ENCODE measurements around the gene CEND1.

CEND1 gene

DNA sequence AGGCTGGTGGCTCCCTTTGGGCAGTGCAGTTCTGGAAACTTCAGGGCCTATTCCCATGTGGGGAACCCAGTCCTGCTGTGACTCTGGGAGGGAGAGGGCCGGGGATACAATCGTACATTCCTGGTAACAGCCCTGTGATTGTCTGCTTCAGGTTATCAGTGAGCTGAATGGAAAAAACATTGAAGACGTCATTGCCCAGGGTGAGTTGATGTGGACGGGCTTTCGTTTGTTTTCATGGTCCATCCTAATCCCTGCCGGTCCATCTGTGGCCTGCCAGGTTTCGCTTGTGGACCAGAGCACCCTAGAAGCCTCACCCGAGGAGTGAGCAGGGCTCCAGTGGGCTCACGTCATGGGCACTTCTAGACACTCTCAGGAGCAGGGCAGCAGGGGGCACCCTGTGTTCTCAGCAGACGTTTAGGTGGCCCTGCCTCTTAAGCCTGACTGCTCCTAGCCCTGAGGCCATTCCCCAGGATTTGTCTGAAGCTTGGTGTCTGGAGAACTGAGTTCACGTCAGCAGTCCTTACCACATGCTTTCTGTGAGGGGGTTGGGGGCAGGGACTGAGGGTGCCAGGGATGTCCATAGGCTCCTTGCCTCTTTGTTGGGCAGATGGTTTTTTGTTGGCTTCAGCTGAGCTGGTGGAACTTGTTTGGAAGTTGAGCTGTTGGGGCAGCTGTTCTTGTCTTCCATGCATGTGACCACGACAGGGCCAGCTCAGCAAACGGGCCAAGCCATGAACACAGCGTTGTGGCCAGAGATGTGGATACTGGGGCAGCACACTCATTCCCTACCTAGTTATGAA is 21.8 kb upstream of the CEND1 start:
- no peak for DNase-seq

DNA sequence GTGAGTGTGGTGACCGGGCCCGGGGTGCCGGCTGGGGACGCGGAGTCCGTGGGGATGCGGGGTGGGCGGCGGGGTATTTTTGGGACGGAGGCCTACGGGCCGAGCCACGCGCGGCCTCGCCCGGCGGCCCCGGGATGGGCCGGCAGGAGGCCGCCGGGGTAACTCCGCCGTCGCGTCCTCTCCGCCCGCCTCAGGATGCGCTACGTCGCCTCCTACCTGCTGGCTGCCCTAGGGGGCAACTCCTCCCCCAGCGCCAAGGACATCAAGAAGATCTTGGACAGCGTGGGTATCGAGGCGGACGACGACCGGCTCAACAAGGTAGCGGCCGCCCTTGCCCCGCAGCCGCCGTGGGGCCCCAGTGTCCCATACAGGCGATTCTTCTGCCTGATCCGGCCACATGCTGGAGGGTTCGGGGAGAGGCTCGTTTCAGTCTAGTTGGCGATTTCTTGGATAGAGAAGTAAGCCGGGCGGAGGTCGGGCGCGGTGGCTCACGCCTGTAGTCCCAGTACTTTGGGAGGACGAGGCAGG is 20.2 kb upstream of the CEND1 start:
- DNase-seq: no peak

DNA sequence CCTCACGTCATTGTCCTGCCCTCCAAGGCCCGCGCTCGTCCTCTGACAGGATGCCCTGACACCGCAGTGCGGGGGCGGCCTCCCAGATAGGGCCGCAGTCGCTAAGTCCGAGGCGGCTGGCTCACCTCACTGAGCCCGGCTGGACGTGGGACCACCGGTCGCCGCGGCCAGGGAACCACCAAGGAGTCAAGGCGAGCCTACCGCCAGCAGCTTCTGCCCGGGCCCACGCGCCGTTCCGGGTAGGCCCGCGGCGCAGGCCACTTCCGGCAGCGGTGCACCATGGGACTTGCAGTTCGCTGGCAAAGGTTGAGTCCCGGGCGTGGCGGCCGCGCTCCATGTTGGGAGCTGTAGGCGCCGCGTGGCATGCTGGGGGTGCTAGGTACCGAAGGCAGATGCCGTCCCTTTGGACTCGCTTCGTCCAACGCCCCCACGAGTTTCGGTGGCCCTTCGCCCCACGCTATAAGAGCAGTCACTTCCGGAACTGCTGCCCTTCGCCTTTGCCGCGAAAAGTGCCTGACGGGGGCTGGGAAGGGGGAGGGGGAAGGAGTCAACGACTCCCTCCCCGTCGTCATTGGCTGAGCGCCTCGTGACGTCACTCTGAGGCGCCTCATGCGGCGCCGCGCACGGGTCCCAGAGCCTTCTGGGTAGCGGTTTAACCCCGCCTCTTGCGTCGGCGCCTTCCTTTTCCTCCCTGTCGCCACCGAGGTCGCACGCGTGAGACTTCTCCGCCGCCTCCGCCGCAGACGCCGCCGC is 19.6 kb upstream of the CEND1 start, which contains the start of gene RPLP2:
TSS of gene RPLP2 (plus strand) at position 681 of the 753 bp plus-strand sequence. CDS start 268 bp downstream, outside the sequence.
- peak; percentile 97 for DNase-seq

DNA sequence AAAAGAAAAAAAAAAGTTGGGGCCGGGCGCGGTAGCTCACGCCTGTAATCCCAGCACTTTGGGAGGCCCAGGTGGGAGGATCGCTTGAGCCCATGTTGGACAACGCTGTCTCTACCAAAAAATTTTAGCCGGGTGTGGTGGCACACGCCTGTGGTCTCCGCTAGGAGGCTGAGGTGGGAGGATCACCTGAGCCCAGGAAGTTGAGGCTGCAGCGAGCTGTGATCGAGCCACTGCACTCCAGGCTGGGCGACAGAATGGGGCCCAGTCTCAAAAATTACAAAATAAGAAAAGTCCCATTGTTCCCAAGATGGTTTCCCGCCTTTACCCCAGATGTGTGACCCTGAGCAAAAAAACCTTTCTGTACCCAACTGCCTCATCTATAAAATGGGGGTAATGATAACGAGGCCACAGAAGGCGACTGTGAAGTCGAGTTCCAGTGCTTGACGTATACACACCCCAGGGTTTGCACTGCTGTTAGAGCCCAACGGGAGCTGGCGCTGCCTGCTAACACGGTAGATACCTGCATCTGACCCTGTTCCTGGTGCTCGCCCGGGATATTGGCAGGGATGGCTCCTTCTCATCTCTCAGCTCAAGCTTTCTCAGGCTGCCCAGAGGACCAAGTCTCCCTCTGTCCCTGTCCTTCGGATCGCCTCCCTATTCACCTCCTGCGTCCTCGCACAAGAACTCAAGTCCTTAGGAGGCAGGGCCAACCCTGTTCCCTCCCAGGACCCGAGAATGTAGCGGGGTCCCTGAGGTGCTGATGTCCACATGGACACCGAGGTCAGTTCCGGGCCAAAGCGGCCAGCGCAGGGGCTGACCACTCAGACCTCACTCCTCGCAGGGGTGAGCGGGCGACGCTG is 18.8 kb upstream of the CEND1 start:
- no peak for DNase-seq

DNA sequence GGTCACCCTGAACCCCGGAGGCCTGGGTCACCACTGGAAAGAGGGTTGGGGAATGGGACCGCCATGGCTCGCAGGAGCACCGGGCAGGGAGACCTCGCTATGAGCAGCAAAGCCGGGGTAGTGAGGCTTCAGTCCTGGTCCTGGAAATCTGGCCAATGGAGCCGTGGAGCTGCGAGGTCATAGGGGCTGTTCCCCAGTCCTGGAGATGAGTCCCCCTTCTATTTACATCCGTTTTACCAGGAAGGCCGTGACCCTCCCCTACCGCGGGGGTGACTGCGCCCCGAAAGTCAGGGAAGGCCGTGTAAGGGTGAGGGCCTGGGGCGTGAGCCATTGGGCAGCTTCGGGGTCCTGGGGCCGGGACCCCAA is 14.7 kb upstream of the CEND1 start:
- DNase-seq: no peak

DNA sequence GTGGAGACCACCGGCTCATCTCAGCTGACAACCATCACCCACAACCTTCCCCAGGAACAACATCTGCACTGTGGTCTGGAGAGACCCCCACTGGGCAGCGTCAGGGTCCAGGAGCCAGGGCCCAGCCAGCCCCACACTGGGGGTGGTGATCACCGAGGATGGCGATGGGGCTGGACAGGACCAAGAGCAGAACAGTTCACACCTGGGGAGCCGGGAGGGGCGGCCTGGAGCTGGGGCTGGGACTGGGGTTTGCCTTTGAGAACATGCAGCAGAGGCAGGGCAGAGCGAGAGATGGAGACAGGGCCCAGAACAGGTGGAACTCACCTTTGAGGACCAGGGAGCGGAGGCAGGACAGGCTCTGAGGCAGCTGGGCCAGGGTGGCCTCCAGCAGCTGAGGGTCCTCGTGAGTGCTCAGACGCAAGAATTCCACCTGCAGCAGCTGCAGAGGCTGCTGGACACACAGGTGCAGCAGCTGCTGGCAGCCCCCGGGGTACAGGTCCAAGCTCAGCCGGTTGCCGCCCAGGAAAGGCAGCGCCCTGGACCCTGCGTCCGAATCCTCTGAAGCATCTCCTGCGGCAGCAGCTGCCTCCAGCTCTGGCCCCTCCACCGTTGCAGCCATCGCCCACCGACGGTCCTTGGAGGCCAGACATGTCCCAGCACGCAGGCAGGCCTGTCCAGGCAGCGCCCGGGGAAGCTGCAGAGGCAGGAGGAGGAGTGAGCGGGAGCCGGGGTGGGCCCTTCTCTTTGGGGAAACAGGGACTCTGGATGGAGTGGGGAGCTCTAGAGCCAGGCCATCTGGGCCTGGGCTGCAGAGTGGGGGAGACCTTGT is 14.1 kb upstream of the CEND1 start:
- DNase-seq: no peak

DNA sequence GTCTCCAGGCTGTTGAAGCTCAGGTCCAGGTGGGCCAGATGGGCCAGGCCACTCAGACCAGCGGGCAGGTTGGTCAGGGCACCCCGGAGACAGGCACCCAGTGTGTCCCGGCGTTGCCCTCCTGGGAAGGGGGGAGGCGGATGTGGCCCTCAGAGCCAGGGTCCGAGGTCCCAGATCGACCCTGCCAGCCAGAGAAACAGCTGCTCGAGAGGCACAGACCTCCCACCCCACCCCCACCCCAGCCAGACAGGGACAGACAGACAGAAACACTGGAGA is 13.5 kb upstream of the CEND1 start:
- no peak for DNase-seq

DNA sequence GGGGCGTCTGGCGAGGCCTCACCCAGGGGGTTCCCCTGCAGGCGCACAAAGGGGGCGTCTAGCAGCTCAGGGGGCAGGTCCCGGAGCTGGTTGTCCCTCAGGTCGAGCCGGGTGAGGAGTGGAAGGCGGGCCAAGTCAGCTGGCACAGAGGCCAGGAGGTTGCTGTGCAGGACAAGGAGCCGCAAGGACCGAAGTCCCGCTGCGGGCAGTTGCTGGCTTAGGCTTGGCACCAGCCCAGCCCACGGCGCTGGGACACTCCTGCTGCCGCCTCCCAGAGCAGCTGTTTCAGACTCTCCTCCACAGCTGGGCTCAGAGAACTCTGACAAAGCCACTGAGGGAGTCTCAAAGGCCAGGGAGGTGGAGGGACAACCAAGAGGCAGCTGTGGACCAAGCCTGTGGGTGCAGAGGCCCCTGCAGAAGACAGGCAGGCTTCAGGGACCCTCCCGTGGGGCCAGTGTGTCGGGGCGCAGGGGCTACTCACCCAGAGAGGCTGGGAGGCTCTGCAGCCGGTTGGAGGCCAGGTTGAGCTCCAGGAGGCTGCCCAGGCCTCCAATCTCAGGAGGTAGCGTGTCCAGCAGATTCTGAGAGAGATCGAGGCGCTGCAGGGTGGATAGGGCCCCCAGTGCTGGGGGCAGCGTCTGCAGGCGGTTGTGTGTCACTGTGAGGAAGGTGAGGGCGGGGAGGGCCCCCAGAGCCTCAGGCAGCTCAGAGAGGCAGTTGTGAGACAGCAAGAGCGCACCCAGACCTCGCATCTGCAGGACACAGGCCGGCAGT is 13.0 kb upstream of the CEND1 start:
- DNase-seq: no peak

DNA sequence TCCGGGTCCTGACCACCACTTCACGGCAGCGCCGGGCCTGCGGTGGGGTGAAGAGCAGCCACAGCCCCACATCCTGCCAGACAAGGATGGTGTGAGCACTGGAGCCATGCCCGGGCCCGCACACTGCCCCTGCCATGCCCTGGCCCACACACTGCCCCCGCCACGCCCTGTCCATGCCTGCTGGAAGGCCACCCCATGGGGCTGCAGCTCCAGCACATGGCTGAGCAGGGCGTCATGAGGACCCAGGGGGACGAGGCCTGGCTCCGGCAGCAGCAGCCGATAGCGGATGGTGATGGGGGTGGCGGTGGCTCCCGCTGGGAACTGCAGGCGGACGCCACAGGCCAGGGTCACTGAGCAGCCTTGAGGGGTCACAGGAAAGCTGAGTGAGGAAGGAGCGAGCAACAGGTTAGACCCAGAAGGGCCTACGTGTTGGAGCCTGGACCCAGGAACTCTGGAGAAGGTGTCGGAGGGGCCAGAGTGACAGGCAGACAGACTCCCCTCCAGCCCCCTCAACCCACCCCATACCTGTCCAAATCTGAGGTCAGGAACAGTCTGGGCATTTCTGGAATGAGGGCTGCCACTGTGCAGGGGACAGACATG is 12.2 kb upstream of the CEND1 start:
- no peak for DNase-seq

DNA sequence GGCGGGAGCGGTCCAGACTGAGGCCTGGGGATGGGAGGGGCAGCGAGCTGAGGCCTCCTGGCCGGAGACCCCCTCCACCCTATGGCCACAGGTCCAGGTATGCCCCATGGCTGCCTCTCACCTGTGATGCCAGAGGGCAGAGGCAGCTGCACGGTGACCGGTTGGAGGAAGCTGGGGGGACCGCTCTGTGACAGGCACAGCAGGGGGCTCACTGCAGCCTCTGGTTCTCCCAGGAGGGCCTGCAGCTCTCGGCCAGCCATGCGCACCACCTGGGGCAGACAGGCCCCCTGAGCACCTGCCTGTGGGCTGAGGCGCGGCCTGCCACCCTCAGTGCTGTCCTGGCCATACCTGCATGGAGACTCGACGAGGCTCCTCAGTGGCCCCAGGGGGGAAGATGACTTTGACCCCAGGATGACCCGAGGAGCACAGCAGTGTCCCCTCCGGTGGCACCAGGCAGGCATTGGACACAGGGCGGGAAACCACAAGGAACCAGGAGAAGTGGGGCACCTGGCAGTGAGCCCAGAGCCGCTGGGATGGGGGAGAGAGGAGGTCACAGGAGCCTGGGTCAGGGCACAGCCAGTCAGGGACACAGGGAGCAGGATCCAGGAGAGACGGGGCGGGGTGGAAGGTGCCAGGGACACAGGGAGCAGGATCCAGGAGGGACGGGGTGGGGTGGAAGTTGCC is 11.3 kb upstream of the CEND1 start:
- no peak for DNase-seq

DNA sequence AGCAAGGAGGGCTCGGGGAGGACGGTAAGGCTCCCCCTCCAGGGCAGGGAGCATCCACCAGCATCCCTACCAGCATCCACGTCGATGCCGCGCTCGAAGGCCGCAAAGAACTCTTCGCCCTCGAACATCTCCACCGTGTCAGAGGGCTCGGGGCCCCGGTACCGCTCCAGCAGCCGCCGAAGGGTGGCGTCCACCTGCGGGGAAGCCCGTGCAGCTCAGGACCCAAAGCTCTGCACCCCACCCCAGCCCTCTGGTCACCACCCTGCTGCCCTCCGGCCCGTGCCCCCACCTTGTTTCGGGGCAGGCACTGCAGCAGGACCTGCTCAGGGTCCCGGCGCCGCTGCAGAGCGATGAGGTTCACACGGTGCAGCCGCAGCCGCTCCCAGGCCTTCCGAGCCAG is 10.6 kb upstream of the CEND1 start:
- no peak for DNase-seq

DNA sequence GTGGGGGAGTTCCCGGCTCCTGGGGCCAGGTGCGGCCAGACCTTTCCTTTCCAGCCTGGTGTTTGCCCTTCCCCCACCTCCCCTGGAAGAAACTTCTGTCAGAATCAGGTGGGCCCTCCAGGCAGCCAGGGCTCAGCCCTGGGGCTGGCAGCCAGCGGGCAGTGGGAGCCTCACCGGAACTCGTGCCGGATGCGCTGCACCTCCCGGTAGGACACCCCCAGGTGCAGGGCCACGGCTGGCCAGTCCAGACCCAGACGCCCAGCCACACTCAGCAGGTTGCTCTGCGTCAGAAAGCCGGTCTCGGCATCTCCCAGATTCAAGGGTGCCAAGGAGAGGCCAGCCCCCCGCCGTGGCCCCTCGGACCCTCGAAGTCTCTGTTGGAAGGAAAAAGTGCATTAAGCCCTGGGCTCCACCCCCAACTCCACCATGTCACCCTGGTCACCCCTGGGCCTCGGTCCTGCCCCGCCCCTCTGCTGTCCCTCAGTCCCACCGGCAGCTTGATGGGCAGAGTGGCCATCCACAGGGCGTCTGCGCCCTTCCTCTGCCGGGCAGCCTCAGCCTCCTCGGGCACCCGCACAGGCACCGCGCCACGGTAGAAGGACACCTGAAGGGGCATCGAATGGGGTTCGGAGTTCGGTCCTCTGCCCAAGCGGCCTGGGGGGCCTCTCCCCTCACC is 9.9 kb upstream of the CEND1 start:
- no peak for DNase-seq

DNA sequence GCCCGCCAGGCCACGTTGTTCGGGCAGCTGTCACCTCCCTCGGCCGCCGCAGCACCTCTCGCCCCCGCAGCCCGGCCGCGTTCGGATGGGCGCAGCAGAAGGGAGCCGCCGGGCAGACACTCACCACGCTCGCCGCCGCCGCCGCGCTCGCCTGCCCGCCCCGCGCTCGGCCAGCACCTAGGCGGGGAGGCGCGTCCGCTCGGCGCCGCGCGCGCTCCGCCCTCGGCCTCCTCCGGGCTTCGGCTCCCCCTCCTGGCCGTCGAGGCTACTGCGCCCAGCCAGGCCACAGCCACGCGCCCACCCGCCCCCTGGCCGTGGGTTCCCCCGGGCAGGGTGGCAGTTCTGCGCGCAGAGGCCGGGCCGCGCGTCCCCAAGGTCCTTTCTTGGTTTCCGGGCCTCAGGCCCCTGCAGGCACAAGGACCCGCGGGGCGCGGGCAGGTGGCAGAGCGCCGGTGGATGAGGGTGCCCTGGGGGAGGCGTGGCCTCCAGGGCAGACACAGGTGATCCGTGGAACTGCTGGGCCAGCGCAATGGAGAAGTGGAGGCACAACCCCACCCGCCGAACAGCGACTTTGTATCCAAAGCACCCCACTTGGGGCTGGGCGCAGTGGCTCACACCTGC is 8.3 kb upstream of the CEND1 start, which contains the start of gene SLC25A22:
TSS of gene SLC25A22 (minus strand) at position 189 of the 621 bp plus-strand sequence. CDS start 3,275 bp downstream, outside the sequence.
- DNase-seq: peak; percentile 69

DNA sequence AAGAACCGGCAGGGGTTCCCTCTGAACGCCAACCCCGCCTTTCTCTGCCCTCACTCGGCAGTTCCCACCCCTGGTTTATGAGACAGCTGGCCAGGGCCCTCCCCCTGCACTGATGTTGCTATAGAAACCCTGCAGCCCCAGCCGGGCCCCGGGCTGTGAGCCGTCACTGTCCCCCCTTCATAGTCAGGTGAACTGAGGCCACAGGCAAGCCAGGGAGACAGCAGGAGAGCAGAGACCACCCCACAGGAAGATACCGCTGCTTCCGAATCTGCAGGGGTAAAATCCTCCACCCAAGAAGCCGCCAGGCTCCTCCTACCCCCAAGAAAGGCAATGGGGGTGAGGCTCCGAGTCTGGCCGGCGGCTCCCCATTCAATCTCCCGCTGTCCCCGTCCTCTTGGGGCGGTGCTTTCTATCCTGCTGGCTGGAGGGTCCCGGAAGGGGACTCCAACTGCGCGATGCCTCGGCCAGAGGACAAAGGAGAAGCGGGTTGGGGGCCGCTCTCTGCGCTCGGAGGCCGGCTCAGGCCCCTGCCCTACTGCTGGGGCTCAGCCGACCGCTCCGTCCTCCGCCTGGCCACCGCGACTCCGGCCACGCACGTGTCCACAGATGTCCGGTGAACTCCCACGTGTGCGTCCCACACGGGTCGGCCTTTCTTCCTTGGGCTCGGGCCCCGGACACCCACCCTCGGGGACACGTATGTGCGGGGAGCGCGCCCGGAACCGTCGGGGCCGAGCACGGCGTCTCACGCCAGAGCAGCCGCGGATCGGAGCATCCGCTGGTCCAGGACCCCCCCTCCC is 7.6 kb upstream of the CEND1 start:
- peak; percentile 70 for DNase-seq

DNA sequence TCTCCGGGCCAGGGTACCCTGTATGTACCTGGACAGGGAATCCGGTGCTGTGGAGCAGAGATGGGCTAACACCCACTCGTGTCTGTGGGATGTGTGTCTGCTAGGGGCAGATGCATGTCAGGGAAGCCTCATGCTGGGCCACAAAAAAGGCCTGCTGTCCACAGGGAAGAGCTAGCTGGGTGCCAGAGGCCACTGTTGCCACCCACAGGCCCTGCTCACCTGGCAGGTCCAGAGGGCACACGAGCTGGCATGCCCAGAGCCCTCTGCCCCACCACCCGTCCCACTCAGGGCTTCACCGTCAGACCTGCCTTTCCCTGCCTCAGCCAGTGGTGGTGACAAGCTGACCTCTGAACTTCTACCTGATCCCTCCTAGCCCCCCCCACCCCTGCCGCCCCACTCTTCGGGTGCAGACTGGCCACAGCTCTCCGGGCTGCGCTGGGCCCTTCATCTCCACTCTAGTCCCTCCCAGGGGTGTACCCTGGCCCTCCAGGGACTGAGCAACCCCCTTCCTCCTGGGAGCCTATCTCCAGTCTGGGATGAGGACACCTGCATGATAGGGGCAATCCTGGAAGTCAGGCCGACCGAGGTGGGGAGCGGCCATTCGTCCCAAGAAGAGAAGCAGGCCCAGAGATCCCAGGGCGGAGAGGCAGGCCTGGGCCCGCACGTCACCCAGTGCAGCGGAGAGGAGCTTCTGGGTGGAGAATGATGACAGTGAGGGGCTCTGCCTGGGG is 6.8 kb upstream of the CEND1 start:
- no peak for DNase-seq

DNA sequence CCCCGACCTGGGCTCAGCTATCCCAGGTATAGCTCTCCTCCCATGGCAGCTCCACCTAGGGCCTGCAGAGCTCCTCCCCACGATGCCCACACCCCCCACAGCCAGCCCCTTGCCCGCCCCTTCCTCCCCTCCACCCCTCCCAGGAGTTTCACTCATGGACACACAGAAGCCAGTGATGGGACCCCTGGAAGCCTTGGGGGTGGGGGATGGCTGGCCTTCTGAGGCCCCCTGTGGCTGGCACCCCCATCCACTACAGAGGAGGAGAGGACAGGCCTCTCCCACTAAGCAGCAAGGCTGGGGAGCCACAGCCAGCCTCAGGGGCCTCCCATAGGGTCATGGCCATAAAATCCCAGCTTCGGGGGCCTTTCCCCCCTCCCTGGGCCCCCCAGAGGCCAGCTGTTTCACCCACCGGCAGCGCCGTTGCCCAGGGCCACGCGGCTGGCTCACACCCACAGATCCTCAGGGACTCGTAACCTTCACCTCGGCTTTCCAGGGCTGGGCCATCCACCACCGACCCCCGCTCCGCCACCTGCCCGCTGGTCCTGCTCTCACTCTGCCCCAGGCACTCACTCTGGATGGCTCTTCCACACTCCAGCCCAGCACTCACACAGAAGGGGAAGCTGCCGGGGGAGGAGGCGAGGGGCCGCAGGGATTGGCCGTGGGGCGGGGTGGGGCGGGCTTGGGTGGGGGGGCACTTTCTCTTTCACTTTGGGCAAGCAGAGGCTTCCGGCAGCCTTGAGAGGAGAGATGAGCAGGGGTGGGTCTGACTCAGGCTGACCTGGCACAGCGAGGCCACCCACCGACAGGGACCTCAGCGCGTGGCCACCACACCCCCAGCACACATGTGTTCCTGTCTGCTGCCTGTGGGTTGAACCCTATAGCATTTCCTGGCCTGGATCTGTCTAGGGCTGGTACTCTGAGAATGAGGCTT is 6.0 kb upstream of the CEND1 start:
- DNase-seq: peak; percentile 90
